ENCODE results near the gene KMO. TPM values are rescaled to one million over a fixed set of nuclear protein-coding genes. Genes with fewer than 3 reads are reported as not detected.

The KMO gene
- total and polyA plus RNA-seq, 2 donors (not counting 3 experiments of a cell fraction or from before 2014, with no cell fraction given): not detected

GRCh38 chr1:241606544-241606943, 74.4 kb downstream of the KMO start:
- FAIRE-seq: no peak
- H3K9me1 ChIP-seq (replicated peaks; ENCODE audit: control insufficient read depth, extremely low read depth, insufficient read depth, low read length): no peaks in the 10 kb centered on the region
- DNase-seq (ENCODE audit: low read depth, low spot score): no peak
- intact Hi-C loops (cut with micrococcal nuclease): no loop called here
- TF ChIP-seq EZH2 (IDR thresholded peaks at IDR 0.05; ENCODE audit: borderline replicate concordance, low read depth, low read length, severe bottlenecking) (no peak), MYC (IDR thresholded peaks at IDR 0.05; ENCODE audit: low read depth, low read length) (no peak), POLR2A (IDR thresholded peaks at IDR 0.05; ENCODE audit: low read depth, low read length) (no peak), FOS (IDR thresholded peaks at IDR 0.05; ENCODE audit: borderline replicate concordance, insufficient read depth, low read length) (no peak), JUN (IDR thresholded peaks at IDR 0.05; ENCODE audit: borderline replicate concordance, insufficient read depth, insufficient read length, low read depth) (no peak), CTCF (IDR thresholded peaks at IDR 0.05; ENCODE audit: extremely low read depth in 1 of 2, insufficient read depth in 1 of 2, low read depth in 1 of 2, low read length in 2 of 2) (no peak), GATA2 (IDR thresholded peaks at IDR 0.05; ENCODE audit: insufficient read depth, insufficient read length, low read depth, low read length) (no peak)
- H3K79me2 ChIP-seq (ENCODE audit: control insufficient read depth, insufficient read depth, low read length): no peaks in the 10 kb centered on the region
- BruUV-seq (replicated peaks): no TSS peak
- CTCF ChIA-PET: interaction anchor here (1.1 to 1.6 kb wide), 3 partner anchors 11 to 34 kb away, joined by 3 to 4 read pairs (median 3); partner anchors contain the start of genes CHML and OPN3
- H3K4me1 ChIP-seq (ENCODE audit: control insufficient read depth, extremely low read depth, insufficient read depth, low read length): peaks cover 30% of the 10 kb centered on the region
- no peak overlapping the region for H3K4me3 ChIP-seq (replicated peaks in 1 of 3; ENCODE audit: insufficient read depth in 1 of 3, low read depth in 1 of 3, low read length in 3 of 3)
- POLR2A ChIA-PET: no interaction called here
- dilution Hi-C loops (cut with MboI; ENCODE audit: extremely low pct_ligation_motif_present, low sequenced_read_pairs): no loop called here
- no peaks in the 10 kb centered on the region for H3K36me3 ChIP-seq (ENCODE audit: control insufficient read depth in 2 of 2, extremely low read depth in 1 of 2, insufficient read depth in 2 of 2, low read length in 2 of 2)
- H4K20me1 ChIP-seq (replicated peaks; ENCODE audit: control insufficient read depth, extremely low read depth, insufficient read depth, low read length): no peaks in the 10 kb centered on the region
- no peak overlapping the region for H2AFZ ChIP-seq (ENCODE audit: low read depth, low read length)
- H3K4me2 ChIP-seq (ENCODE audit: insufficient read depth, low read length): no peak overlapping the region
- H3K27me3 ChIP-seq (ENCODE audit: control insufficient read depth in 2 of 2, insufficient read depth in 2 of 2, low read length in 2 of 2): no peaks in the 10 kb centered on the region
- H3K9me3 ChIP-seq (replicated peaks; ENCODE audit: control insufficient read depth, insufficient read depth, low read length): no peaks in the 10 kb centered on the region
- H3K9ac ChIP-seq (replicated peaks; ENCODE audit: extremely low read depth, insufficient read depth, low read length): no peak overlapping the region
- no peak overlapping the region for H3K27ac ChIP-seq (ENCODE audit: insufficient read depth, low read depth, low read length)

Data from endothelial cell of umbilical vein (primary cell).